HEK293 (cell line): ENCODE measurements around the gene OR5B21.
A peak's percentile ranks its signal among the peaks of the same experiment; 100 is the strongest.

Experiments
- CTCF ChIA-PET: fragments of 350-600 bp; formaldehyde crosslinking; extraction: SDS; loops from one replicate; lab custom pipeline; 2021; ENCODE audit warnings: antibody characterized with exemption; lab: Yijun Ruan, JAX
- POLR2A ChIA-PET: fragments of 300-600 bp; formaldehyde crosslinking; extraction: SDS; loops from one replicate; lab custom pipeline; 2020; ENCODE audit warnings: antibody characterized with exemption, inconsistent platforms; lab: Yijun Ruan, JAX
- H3K27ac ChIP-seq: fragments of 200-500 bp; sonication (Bioruptor generic); 2 replicates; pipeline ENCODE4 v1.5.1; 2014; ENCODE audit warnings: low read depth, low read length, control low read depth, inconsistent platforms; ENCODE audit errors: extremely low read depth
- H3K36me3 ChIP-seq, 2 experiments: fragments of 200-500 bp in 1 of 2; sonication (Bioruptor generic) in 1 of 2; 1 replicate in 1 of 2; 2 replicates in 1 of 2; pipeline ENCODE4 v1.5.1; 2014 to 2017; ENCODE audit warnings: inconsistent platforms in 2 of 2, low read length in 2 of 2; ENCODE audit not compliant: control insufficient read depth in 2 of 2, insufficient read depth in 1 of 2
- H3K4me1 ChIP-seq: fragments of 200-500 bp; sonication (Bioruptor generic); 2 replicates; pipeline ENCODE4 v1.5.1; 2014; ENCODE audit warnings: mild to moderate bottlenecking, low read length, inconsistent platforms; ENCODE audit not compliant: control insufficient read depth, insufficient read depth
- H3K4me3 ChIP-seq: 2 replicates; pipeline ENCODE4 v1.5.1; 2011; ENCODE audit warnings: low read depth, mild to moderate bottlenecking, control low read depth, low read length, moderate library complexity
- H3K9me3 ChIP-seq: fragments of 200-500 bp; sonication (Bioruptor generic); 2 replicates; pipeline ENCODE4 v1.5.1; 2014; ENCODE audit warnings: low read depth, low read length, inconsistent platforms; ENCODE audit not compliant: control insufficient read depth, insufficient read depth
- KLF1 ChIP-seq: fragments of 450-650 bp; formaldehyde crosslinking; IDR thresholded peaks from 2 replicates; pipeline ENCODE4 v1.5.1; 2016; ENCODE audit warnings: missing biosample characterization, missing genetic modification characterization
- MEIS1 ChIP-seq: sonication (generic); formaldehyde crosslinking; IDR thresholded peaks from 2 replicates; pipeline ENCODE4 v1.8.1; 2022; ENCODE audit warnings: missing genetic modification reagents, mild to moderate bottlenecking, borderline replicate concordance
- MZF1 ChIP-seq: fragments of 450-650 bp; formaldehyde crosslinking; IDR thresholded peaks from 2 replicates; pipeline ENCODE4 v1.5.1; 2017; ENCODE audit warnings: missing biosample characterization, missing genetic modification characterization, borderline replicate concordance
- PRDM1 ChIP-seq: fragments of 450-650 bp; formaldehyde crosslinking; IDR thresholded peaks from 2 replicates; pipeline ENCODE4; 2016; ENCODE audit warnings: missing biosample characterization, missing genetic modification characterization
- PRDM4 ChIP-seq: fragments of 450-650 bp; formaldehyde crosslinking; IDR thresholded peaks from 2 replicates; pipeline ENCODE4 v1.5.1; 2017; ENCODE audit warnings: missing biosample characterization, missing genetic modification characterization
- TRIM28 ChIP-seq: IDR thresholded peaks from 2 replicates; pipeline ENCODE4 v1.6.1; 2011; ENCODE audit warnings: low read length, control low read depth, borderline replicate concordance
- ZBTB17 ChIP-seq: fragments of 450-650 bp; formaldehyde crosslinking; IDR thresholded peaks from 2 replicates; pipeline ENCODE4 v1.5.1; 2016; ENCODE audit warnings: missing biosample characterization, missing genetic modification characterization
- ZNF10 ChIP-seq: fragments of 450-650 bp; formaldehyde crosslinking; IDR thresholded peaks from 2 replicates; pipeline ENCODE4 v1.5.1; 2017; ENCODE audit warnings: missing biosample characterization, missing genetic modification characterization
- ZNF114 ChIP-seq: fragments of 450-650 bp; formaldehyde crosslinking; IDR thresholded peaks from 2 replicates; pipeline ENCODE4 v1.5.0; 2017; ENCODE audit warnings: missing biosample characterization, missing genetic modification characterization
- ZNF121 ChIP-seq: fragments of 450-650 bp; formaldehyde crosslinking; IDR thresholded peaks from 2 replicates; pipeline ENCODE4 v1.5.1; 2016; ENCODE audit warnings: missing biosample characterization, missing genetic modification characterization
- ZNF140 ChIP-seq: fragments of 450-650 bp; formaldehyde crosslinking; IDR thresholded peaks from 2 replicates; pipeline ENCODE4 v1.5.1; 2016; ENCODE audit warnings: missing biosample characterization, missing genetic modification characterization
- ZNF157 ChIP-seq: fragments of 450-650 bp; formaldehyde crosslinking; IDR thresholded peaks from 2 replicates; pipeline ENCODE4 v1.5.1; 2016; ENCODE audit warnings: missing biosample characterization, missing genetic modification characterization
- ZNF223 ChIP-seq: fragments of 450-650 bp; formaldehyde crosslinking; IDR thresholded peaks from 2 replicates; pipeline ENCODE4 v1.5.1; 2016; ENCODE audit warnings: missing biosample characterization, missing genetic modification characterization
- ZNF366 ChIP-seq: fragments of 450-650 bp; formaldehyde crosslinking; conservative IDR thresholded peaks from 2 replicates; pipeline ENCODE4 v1.5.1; 2016; ENCODE audit warnings: missing biosample characterization, missing genetic modification characterization
- ZNF391 ChIP-seq: fragments of 450-650 bp; formaldehyde crosslinking; IDR thresholded peaks from 2 replicates; pipeline ENCODE4 v1.5.1; 2016; ENCODE audit warnings: low read depth, missing biosample characterization, missing genetic modification characterization, borderline replicate concordance
- ZNF548 ChIP-seq: fragments of 450-650 bp; formaldehyde crosslinking; IDR thresholded peaks from 2 replicates; pipeline ENCODE4 v1.5.1; 2016; ENCODE audit warnings: missing biosample characterization, missing genetic modification characterization
- ZNF549 ChIP-seq: fragments of 450-650 bp; IDR thresholded peaks from 2 replicates; pipeline ENCODE4 v1.5.1; 2018; ENCODE audit warnings: missing biosample characterization, missing genetic modification characterization, mild to moderate bottlenecking, inconsistent platforms, moderate library complexity
- ZNF585B ChIP-seq: fragments of 450-650 bp; formaldehyde crosslinking; IDR thresholded peaks from 2 replicates; pipeline ENCODE4 v1.5.1; 2016; ENCODE audit warnings: missing biosample characterization, missing genetic modification characterization
- ZNF600 ChIP-seq: fragments of 450-650 bp; formaldehyde crosslinking; IDR thresholded peaks from 2 replicates; pipeline ENCODE4 v1.5.1; 2016; ENCODE audit warnings: missing biosample characterization, missing genetic modification characterization
- ZNF629 ChIP-seq: fragments of 450-650 bp; formaldehyde crosslinking; IDR thresholded peaks from 2 replicates; pipeline ENCODE4 v1.5.1; 2017; ENCODE audit warnings: missing biosample characterization, missing genetic modification characterization
- ZNF654 ChIP-seq: fragments of 450-650 bp; formaldehyde crosslinking; IDR thresholded peaks from 2 replicates; pipeline ENCODE4 v1.5.1; 2016; ENCODE audit warnings: low read depth, missing biosample characterization, missing genetic modification characterization
- ZNF660 ChIP-seq: fragments of 450-650 bp; IDR thresholded peaks from 2 replicates; pipeline ENCODE4 v1.5.1; 2018; ENCODE audit warnings: missing biosample characterization, mild to moderate bottlenecking, missing genetic modification characterization
- ZNF76 ChIP-seq: fragments of 450-650 bp; formaldehyde crosslinking; IDR thresholded peaks from 2 replicates; pipeline ENCODE4; 2016; ENCODE audit warnings: low read depth, missing biosample characterization, missing genetic modification characterization, borderline replicate concordance
- ZNF837 ChIP-seq: fragments of 450-650 bp; formaldehyde crosslinking; IDR thresholded peaks from 2 replicates; pipeline ENCODE4 v1.5.1; 2016; ENCODE audit warnings: missing biosample characterization, missing genetic modification characterization
- ZSCAN16 ChIP-seq: fragments of 450-650 bp; formaldehyde crosslinking; IDR thresholded peaks from 2 replicates; pipeline ENCODE4 v1.5.1; 2016; ENCODE audit warnings: missing biosample characterization, missing genetic modification characterization
- TF ChIP-seq, protein P1 (sequence below): fragments of 450-650 bp; formaldehyde crosslinking; IDR thresholded peaks from 2 replicates; pipeline ENCODE4 v1.5.1; 2016; ENCODE audit warnings: missing biosample characterization, missing genetic modification characterization
- TF ChIP-seq, protein P2 (sequence below): fragments of 450-650 bp; formaldehyde crosslinking; IDR thresholded peaks from 2 replicates; pipeline ENCODE4 v1.5.1; 2016; ENCODE audit warnings: missing biosample characterization, missing genetic modification characterization

OR5B21 gene

GRCh38 chr11:58525037-58525614 lies 17.2 kb upstream of the OR5B21 start (continued):
- TF ChIP-seq MEIS1 (CRISPR knock-in tag) (no peak), ZBTB17 (no peak), ZNF600 (tag by site-specific recombination) (no peak), ZNF121 (tag by site-specific recombination) (no peak), ZNF585B (tag by site-specific recombination) (no peak), ZNF76 (tag by site-specific recombination) (no peak), PRDM4 (tag by site-specific recombination) (no peak), PRDM1 (tag by site-specific recombination) (no peak), ZNF366 (tag by site-specific recombination) (no peak)

GRCh38 chr11:58524232-58525036 lies 16.5 kb upstream of the OR5B21 start:
- POLR2A ChIA-PET = no interaction called here
- Histone ChIP-seq H3K9me3 (no peaks in the 10 kb centered on the region), H3K4me3 (no peak overlapping the region), H3K36me3 (peaks cover 0 to 15% of the 10 kb centered on the region in 2 experiments; a peak in 1 of 3 replicates), H3K4me1 (no peaks in the 10 kb centered on the region), H3K27ac (no peak overlapping the region)
- CTCF ChIA-PET = interaction anchor here (0.6 to 4.1 kb wide), 37 partner anchors 9 to 1679 kb away, joined by 3 to 43 read pairs (median 4); partner anchors contain the start of genes OR5B21 and STX3
- TF ChIP-seq ZNF114 (tag by site-specific recombination) = no peak
- no peak for TF ChIP-seq KLF1 (tag by site-specific recombination)
- peak; percentile 20; the same call in 1 of the 2 replicates for TF ChIP-seq ZNF660
- TF ChIP-seq TRIM28 = no peak
- no peak for TF ChIP-seq ZNF140 (tag by site-specific recombination)
- no peak for TF ChIP-seq ZNF10
- TF ChIP-seq, protein P1, sequence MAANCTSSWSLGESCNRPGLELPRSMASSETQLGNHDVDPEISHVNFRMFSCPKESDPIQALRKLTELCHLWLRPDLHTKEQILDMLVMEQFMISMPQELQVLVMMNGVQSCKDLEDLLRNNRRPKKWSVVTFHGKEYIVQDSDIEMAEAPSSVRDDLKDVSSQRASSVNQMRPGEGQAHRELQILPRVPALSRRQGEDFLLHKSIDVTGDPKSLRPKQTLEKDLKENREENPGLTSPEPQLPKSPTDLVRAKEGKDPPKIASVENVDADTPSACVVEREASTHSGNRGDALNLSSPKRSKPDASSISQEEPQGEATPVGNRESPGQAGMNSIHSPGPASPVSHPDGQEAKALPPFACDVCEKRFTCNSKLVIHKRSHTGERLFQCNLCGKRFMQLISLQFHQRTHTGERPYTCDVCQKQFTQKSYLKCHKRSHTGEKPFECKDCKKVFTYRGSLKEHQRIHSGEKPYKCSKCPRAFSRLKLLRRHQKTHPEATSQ (tag by site-specific recombination) = no peak
- TF ChIP-seq ZSCAN16 (tag by site-specific recombination) = no peak
- no peak for TF ChIP-seq PRDM4 (tag by site-specific recombination)
- TF ChIP-seq, protein P2, sequence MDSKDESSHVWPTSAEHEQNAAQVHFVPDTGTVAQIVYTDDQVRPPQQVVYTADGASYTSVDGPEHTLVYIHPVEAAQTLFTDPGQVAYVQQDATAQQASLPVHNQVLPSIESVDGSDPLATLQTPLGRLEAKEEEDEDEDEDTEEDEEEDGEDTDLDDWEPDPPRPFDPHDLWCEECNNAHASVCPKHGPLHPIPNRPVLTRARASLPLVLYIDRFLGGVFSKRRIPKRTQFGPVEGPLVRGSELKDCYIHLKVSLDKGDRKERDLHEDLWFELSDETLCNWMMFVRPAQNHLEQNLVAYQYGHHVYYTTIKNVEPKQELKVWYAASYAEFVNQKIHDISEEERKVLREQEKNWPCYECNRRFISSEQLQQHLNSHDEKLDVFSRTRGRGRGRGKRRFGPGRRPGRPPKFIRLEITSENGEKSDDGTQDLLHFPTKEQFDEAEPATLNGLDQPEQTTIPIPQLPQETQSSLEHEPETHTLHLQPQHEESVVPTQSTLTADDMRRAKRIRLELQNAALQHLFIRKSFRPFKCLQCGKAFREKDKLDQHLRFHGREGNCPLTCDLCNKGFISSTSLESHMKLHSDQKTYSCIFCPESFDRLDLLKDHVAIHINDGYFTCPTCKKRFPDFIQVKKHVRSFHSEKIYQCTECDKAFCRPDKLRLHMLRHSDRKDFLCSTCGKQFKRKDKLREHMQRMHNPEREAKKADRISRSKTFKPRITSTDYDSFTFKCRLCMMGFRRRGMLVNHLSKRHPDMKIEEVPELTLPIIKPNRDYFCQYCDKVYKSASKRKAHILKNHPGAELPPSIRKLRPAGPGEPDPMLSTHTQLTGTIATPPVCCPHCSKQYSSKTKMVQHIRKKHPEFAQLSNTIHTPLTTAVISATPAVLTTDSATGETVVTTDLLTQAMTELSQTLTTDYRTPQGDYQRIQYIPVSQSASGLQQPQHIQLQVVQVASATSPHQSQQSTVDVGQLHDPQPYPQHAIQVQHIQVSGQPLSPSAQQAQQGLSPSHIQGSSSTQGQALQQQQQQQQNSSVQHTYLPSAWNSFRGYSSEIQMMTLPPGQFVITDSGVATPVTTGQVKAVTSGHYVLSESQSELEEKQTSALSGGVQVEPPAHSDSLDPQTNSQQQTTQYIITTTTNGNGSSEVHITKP (tag by site-specific recombination) = peak; percentile 26; the same call in 1 of the 2 replicates
- TF ChIP-seq ZNF548 (tag by site-specific recombination) = no peak
- no peak for TF ChIP-seq ZNF223 (tag by site-specific recombination)
- no peak for TF ChIP-seq MZF1 (tag by site-specific recombination)
- no peak for TF ChIP-seq ZNF837 (tag by site-specific recombination)
- no peak for TF ChIP-seq ZNF391 (tag by site-specific recombination)
- no peak for TF ChIP-seq ZNF629
- TF ChIP-seq ZNF654 (tag by site-specific recombination) = peak; percentile 49
- TF ChIP-seq ZNF549 (tag by site-specific recombination) = no peak
- TF ChIP-seq ZNF157 (tag by site-specific recombination) = no peak
